RWPE2 (cell line): ENCODE results near the gene TLE3.

Experiments used
- ATAC-seq: fragments of 200-7000 bp; cut with Tn5 transposase; 3 replicates; pipeline ENCODE4 v1.9.1; 2021; ENCODE audit warnings: low read depth
- DNase-seq: peaks from one replicate; pipeline ENCODE4 v3.0.0-alpha.2; 2020; ENCODE audit warnings: low spot score
- H3K27ac ChIP-seq: fragments of 450-650 bp; 2 replicates; pipeline ENCODE4 v1.5.1; 2017; ENCODE audit warnings: mild to moderate bottlenecking; ENCODE audit not compliant: poor library complexity, severe bottlenecking
- H3K27me3 ChIP-seq: fragments of 250-450 bp; sonication (Bioruptor Pico); 2 replicates; pipeline ENCODE4 v1.5.1; 2021; ENCODE audit warnings: mild to moderate bottlenecking, moderate library complexity; ENCODE audit not compliant: insufficient read depth, poor library complexity, severe bottlenecking
- H3K36me3 ChIP-seq: fragments of 250-450 bp; sonication (Bioruptor Pico); 2 replicates; pipeline ENCODE4 v1.5.1; 2020; ENCODE audit warnings: low read depth, mild to moderate bottlenecking, moderate library complexity
- H3K4me1 ChIP-seq: fragments of 250-450 bp; sonication (Bioruptor Pico); 2 replicates; pipeline ENCODE4 v1.5.1; 2021; ENCODE audit warnings: mild to moderate bottlenecking, moderate library complexity; ENCODE audit not compliant: insufficient read depth, poor library complexity, severe bottlenecking
- H3K4me3 ChIP-seq: fragments of 250-450 bp; sonication (Bioruptor Pico); 2 replicates; pipeline ENCODE4 v1.5.1; 2021; ENCODE audit warnings: mild to moderate bottlenecking, moderate library complexity; ENCODE audit not compliant: severe bottlenecking
- H3K9me3 ChIP-seq: fragments of 250-450 bp; sonication (Bioruptor Pico); 2 replicates; pipeline ENCODE4 v1.5.1; 2021; ENCODE audit warnings: mild to moderate bottlenecking, moderate library complexity; ENCODE audit not compliant: severe bottlenecking
- TF ChIP-seq, protein P1 (sequence below): fragments of 450-650 bp; IDR thresholded peaks from one replicate; pipeline ENCODE4 v1.5.1; 2017; ENCODE audit warnings: mild to moderate bottlenecking, moderate library complexity; ENCODE audit not compliant: poor library complexity, severe bottlenecking

TLE3 gene

DNA sequence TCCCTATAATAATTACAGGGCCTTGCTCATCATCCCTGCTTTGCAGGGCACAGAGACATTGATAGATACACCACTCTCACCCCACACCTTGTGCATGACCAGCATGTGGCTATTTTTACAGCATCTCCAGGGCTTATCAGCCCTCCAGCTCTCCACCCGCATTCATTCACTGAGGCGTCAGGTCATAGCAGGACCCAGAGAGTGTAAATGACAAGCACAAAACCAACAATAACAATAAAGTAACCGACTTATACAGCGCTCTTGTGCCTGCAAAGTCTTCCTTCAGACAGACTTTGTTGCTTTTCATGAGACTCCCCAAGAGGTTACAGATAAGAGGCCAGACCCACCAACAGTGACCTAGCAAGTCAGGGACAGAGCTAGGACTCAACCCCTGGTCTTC is 80.7 kb downstream of the TLE3 start:
- H3K27me3 ChIP-seq: no peaks in the 10 kb centered on the region
- no peaks in the 10 kb centered on the region for H3K36me3 ChIP-seq
- TF ChIP-seq, protein P1, sequence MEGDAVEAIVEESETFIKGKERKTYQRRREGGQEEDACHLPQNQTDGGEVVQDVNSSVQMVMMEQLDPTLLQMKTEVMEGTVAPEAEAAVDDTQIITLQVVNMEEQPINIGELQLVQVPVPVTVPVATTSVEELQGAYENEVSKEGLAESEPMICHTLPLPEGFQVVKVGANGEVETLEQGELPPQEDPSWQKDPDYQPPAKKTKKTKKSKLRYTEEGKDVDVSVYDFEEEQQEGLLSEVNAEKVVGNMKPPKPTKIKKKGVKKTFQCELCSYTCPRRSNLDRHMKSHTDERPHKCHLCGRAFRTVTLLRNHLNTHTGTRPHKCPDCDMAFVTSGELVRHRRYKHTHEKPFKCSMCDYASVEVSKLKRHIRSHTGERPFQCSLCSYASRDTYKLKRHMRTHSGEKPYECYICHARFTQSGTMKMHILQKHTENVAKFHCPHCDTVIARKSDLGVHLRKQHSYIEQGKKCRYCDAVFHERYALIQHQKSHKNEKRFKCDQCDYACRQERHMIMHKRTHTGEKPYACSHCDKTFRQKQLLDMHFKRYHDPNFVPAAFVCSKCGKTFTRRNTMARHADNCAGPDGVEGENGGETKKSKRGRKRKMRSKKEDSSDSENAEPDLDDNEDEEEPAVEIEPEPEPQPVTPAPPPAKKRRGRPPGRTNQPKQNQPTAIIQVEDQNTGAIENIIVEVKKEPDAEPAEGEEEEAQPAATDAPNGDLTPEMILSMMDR: no peak
- no peaks in the 10 kb centered on the region for H3K9me3 ChIP-seq
- H3K4me3 ChIP-seq: no peak overlapping the region
- H3K4me1 ChIP-seq: no peaks in the 10 kb centered on the region
- peak; percentile 35 for DNase-seq
- no peak overlapping the region for H3K27ac ChIP-seq
- ATAC-seq: no peak

DNA sequence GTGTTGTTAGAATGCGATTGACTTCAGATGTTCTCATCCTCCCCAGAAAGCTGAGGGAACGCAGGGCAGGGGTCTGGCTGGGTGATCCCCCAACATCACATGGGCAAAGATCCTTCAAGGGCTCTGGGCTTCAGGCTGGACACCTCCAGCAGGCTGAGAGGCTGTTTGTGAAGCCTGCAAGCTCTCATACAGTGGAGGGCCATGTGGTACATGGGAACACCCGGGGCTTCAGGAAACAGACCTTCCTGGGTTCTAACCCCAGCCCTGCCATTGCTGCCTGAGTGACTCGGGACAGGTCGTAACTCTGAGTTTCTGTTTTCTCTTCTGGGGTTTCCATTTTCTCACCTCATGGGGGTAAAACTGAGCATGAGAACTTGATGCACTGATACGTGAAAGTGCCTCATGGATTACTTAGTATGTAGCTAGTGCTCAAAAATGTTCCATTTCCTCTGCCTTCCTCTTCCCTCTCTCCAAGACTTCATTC is 81.2 kb downstream of the TLE3 start:
- Histone ChIP-seq H3K4me3 (no peak overlapping the region), H3K9me3 (no peaks in the 10 kb centered on the region), H3K4me1 (no peaks in the 10 kb centered on the region), H3K36me3 (no peaks in the 10 kb centered on the region), H3K27ac (no peak overlapping the region), H3K27me3 (no peaks in the 10 kb centered on the region)
- ATAC-seq: no peak
- TF ChIP-seq, protein P1: no peak
- DNase-seq: no peak

DNA sequence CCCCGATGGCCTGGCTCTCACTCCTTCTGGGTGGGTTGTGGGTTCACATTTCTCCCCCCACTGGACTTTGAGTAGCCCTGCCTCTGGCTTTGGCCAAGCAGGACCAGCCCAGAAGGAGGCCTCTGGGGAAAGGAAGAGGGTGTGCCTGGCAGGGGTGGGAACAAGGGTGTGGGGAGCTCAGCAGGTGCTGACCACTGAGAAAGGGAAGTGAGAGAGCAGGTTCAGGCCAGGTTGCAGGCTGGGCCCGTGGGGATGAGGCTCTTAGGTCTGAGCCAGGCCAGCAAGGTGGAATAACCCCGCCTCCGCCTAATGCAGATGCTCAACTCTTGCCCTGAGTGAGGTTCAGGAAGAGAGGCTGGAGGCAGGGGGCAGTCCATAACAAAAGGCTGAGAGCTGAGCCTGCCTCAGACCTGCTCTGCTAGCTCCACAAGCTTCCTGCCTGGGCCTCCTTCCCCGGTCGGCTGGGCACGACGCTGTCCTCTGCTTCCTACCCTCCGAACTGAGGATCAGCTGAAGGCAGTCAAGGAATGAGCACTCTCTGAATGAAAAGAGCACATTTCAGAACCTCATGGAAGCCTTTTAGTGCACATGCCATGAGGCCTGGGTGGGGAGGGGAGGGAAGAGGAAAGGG is 82.7 kb downstream of the TLE3 start:
- no peaks in the 10 kb centered on the region for H3K9me3 ChIP-seq

DNA sequence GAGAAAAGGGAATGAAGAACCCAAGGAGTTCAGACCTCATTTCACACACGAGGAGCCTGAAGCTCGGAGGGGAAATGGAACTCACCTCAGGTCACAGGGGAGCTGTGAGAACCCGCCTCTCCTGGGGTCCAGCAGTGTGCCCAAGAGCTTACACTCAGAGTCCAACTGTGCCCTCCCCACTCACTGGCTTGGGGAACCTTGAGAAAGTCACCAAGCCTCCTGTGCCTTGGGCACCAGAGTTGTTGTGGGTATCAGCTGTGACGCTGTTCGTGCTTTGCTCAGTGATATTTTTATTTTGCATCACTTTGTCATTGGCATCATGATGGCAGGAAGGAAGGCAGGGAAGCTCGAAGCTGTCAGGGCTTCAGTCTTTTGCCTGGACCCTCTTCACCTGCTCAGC is 83.4 kb downstream of the TLE3 start:
- no peak overlapping the region for H3K27ac ChIP-seq
- H3K36me3 ChIP-seq: no peaks in the 10 kb centered on the region
- no peaks in the 10 kb centered on the region for H3K27me3 ChIP-seq
- H3K4me3 ChIP-seq: no peak overlapping the region
- no peak for DNase-seq
- H3K4me1 ChIP-seq: no peaks in the 10 kb centered on the region
- H3K9me3 ChIP-seq: no peaks in the 10 kb centered on the region
- TF ChIP-seq, protein P1: no peak
- no peak for ATAC-seq

More for the DNA sequence above, 82.7 kb downstream of the TLE3 start:
- no peak overlapping the region for H3K27ac ChIP-seq
- H3K4me3 ChIP-seq: no peak overlapping the region
- DNase-seq: no peak
- no peaks in the 10 kb centered on the region for H3K36me3 ChIP-seq
- no peaks in the 10 kb centered on the region for H3K27me3 ChIP-seq
- TF ChIP-seq, protein P1: no peak
- H3K4me1 ChIP-seq: no peaks in the 10 kb centered on the region
- peak; percentile 9; the same call in 1 of the 3 replicates for ATAC-seq

DNA sequence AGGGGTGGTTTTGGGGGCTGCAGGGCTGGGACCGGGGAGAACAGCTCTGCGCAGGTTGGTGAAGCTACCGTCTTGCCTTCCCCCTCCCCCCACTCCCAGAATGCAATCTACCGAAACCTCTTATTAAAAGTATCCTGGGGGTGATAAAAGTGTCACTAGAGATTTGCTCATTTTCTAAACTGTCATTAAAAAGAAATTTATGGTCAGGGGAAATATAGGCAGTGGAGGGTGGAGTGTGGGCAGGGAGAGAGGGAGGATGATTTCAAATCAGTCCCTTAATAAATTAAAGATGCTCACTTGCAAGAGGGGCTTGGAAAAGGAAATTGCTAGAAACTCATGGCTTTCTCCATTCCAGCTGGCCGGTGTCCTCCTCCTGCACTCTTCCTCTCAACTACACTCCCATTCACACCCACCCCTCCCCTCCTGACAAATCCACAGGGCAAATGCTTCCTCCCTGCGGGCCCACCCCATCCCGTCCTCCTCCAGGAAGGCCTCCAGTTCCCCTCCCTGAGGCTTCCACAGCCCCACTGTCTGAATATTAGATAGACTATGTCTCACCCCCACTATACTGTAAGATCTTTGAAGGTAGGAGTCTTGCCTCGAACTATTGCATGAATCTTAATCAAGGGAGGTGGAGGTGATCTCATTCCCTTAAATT is 83.9 kb downstream of the TLE3 start:
- H3K36me3 ChIP-seq: no peaks in the 10 kb centered on the region
- H3K27ac ChIP-seq: no peak overlapping the region
- H3K27me3 ChIP-seq: no peaks in the 10 kb centered on the region
- no peaks in the 10 kb centered on the region for H3K9me3 ChIP-seq
- TF ChIP-seq, protein P1: no peak
- H3K4me1 ChIP-seq: no peaks in the 10 kb centered on the region
- ATAC-seq (no peak), DNase-seq (no peak)
- H3K4me3 ChIP-seq: no peak overlapping the region
